Stomach (tissue), 4 donors: ENCODE measurements around the gene CRKL.

Source experiments
- CTCF ChIP-seq, 7 experiments: fragments of 450-650 bp in 4 of 7; fragments of 200-600 bp in 3 of 7; sonication (generic) in 3 of 7; IDR thresholded peaks; one replicate each; pipeline ENCODE4 v1.5.1; 2016 to 2019; ENCODE audit warnings: antibody characterized with exemption in 7 of 7, control low read depth in 2 of 7, mild to moderate bottlenecking in 1 of 7
- POLR2A ChIP-seq, 4 donors: fragments of 450-650 bp; IDR thresholded peaks; one replicate each; pipeline ENCODE4 v1.6.1; 2016; ENCODE audit warnings: antibody characterized with exemption in 4 of 4, control low read depth in 2 of 4, mild to moderate bottlenecking in 1 of 4, moderate library complexity in 1 of 4

GRCh38 chr22:20909543-20910303 is 7.5 kb upstream of the CRKL start:
- TF ChIP-seq CTCF (IDR thresholded peaks at IDR 0.05) = no peak
- no peak for TF ChIP-seq POLR2A (IDR thresholded peaks at IDR 0.05)
